SU-DHL-6 (cell line): ENCODE results near the gene LIPH.
"Not testable (repeated sequence)": the region's sequence is repeated elsewhere in the genome, so short reads cannot be mapped to it uniquely, and the experiment has no call there.

Source experiments
- H2AFZ ChIP-seq: fragments of 200-600 bp; sonication (generic); 2 replicates; pipeline ENCODE4 v1.6.1; 2014; ENCODE audit warnings: low read depth, mild to moderate bottlenecking, moderate library complexity, mixed read lengths, antibody characterized with exemption, low read length; ENCODE audit not compliant: severe bottlenecking
- H3F3A ChIP-seq: fragments of 200-600 bp; shearing (Covaris generic); 2 replicates; pipeline ENCODE4 v1.6.0; 2016; ENCODE audit warnings: antibody characterized with exemption, mild to moderate bottlenecking; ENCODE audit not compliant: insufficient read depth
- H3K27ac ChIP-seq: fragments of 200-600 bp; sonication (generic); 2 replicates; pipeline ENCODE4 v1.5.1; 2016; ENCODE audit warnings: low read depth, mild to moderate bottlenecking, low read length, moderate library complexity, mixed read lengths
- H3K27me3 ChIP-seq: fragments of 200-600 bp; sonication (generic), shearing (Covaris generic); 2 replicates; pipeline ENCODE4 v1.6.0; 2014; ENCODE audit warnings: mild to moderate bottlenecking, low read length
- H3K36me3 ChIP-seq: fragments of 200-600 bp; sonication (generic); 2 replicates; pipeline ENCODE4 v1.6.1; 2014; ENCODE audit warnings: mild to moderate bottlenecking, low read length, mixed read lengths
- H3K4me2 ChIP-seq: fragments of 300-600, 200-600 bp; shearing (Covaris generic), sonication (generic); 2 replicates; pipeline ENCODE4 v1.6.0; 2014; ENCODE audit warnings: low read length, low read depth, mild to moderate bottlenecking; ENCODE audit not compliant: poor library complexity, severe bottlenecking
- H3K4me3 ChIP-seq: fragments of 200-600 bp; sonication (generic); 2 replicates; pipeline ENCODE4 v1.5.1; 2014; ENCODE audit warnings: antibody characterized with exemption, low read length, mild to moderate bottlenecking, mixed read lengths; ENCODE audit not compliant: insufficient read depth, poor library complexity, severe bottlenecking
- H3K79me2 ChIP-seq: fragments of 200-600 bp; sonication (generic); 2 replicates; pipeline ENCODE4 v1.6.1; 2014; ENCODE audit warnings: mild to moderate bottlenecking, low read length, moderate library complexity; ENCODE audit not compliant: insufficient read depth
- H3K9ac ChIP-seq: fragments of 200-600 bp; sonication (generic); 2 replicates; pipeline ENCODE4 v1.7.0; 2014; ENCODE audit warnings: mild to moderate bottlenecking, low read length
- H3K9me2 ChIP-seq: fragments of 200-600 bp; sonication (generic); replicated peaks from 2 replicates; pipeline ENCODE4 v1.6.1; 2014; ENCODE audit warnings: low read length; ENCODE audit not compliant: insufficient read depth
- H3K9me3 ChIP-seq: fragments of 200-600 bp; sonication (generic); 2 replicates; pipeline ENCODE4 v1.6.1; 2014; ENCODE audit warnings: low read length, mixed read lengths; ENCODE audit not compliant: insufficient read depth
- H4K20me1 ChIP-seq: fragments of 200-600 bp; sonication (generic); 2 replicates; pipeline ENCODE4 v1.6.1; 2014; ENCODE audit warnings: low read depth, mild to moderate bottlenecking, antibody characterized with exemption, low read length, moderate library complexity, mixed read lengths
- EZH2phosphoT487 ChIP-seq: fragments of 200-600 bp; sonication (generic), shearing (Covaris generic); conservative IDR thresholded peaks from 2 replicates; pipeline ENCODE4 v1.6.1; 2018; ENCODE audit warnings: mild to moderate bottlenecking, antibody characterized with exemption, low read length, moderate library complexity, mixed read lengths
- TF ChIP-seq, protein P1 (sequence below): fragments of 200-600 bp; sonication (generic); IDR thresholded peaks from one replicate; pipeline ENCODE4 v1.5.1; 2017; ENCODE audit warnings: antibody characterized with exemption, mild to moderate bottlenecking, low read length, moderate library complexity; ENCODE audit not compliant: insufficient read depth, poor library complexity, severe bottlenecking

The LIPH gene

DNA sequence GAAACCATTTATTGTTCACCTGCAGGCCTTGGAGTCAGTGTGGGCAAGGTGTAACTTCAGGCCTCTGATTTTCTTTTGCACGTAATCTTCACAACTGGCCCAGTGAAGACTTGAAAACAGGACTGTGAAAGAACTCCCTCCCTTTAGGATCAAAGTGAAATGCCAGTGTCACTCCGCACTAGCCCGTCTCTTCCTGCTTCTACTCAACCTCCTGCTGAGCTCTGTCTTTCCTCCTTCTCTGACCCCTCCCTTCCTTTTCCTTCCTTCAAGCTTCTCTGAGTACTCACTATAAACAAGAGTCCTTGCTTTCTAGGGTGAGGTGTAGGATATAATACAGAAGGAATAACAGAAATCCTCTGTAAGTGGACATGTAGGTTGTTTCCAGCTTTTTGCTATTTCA, 82.1 kb downstream of the LIPH start:
- no peaks in the 10 kb centered on the region for H3K9me2 ChIP-seq
- H3K27me3 ChIP-seq = no peaks in the 10 kb centered on the region
- no peaks in the 10 kb centered on the region for H3K9me3 ChIP-seq
- no peak overlapping the region for H3K4me3 ChIP-seq
- H3K9ac ChIP-seq = no peak overlapping the region
- no peak overlapping the region for H3K4me2 ChIP-seq
- no peak overlapping the region for H3K27ac ChIP-seq
- no peaks in the 10 kb centered on the region for H3K79me2 ChIP-seq
- no peaks in the 10 kb centered on the region for H4K20me1 ChIP-seq
- H3F3A ChIP-seq = no peaks in the 10 kb centered on the region
- no peak overlapping the region for H2AFZ ChIP-seq
- TF ChIP-seq EZH2phosphoT487 = no peak
- TF ChIP-seq, protein P1, sequence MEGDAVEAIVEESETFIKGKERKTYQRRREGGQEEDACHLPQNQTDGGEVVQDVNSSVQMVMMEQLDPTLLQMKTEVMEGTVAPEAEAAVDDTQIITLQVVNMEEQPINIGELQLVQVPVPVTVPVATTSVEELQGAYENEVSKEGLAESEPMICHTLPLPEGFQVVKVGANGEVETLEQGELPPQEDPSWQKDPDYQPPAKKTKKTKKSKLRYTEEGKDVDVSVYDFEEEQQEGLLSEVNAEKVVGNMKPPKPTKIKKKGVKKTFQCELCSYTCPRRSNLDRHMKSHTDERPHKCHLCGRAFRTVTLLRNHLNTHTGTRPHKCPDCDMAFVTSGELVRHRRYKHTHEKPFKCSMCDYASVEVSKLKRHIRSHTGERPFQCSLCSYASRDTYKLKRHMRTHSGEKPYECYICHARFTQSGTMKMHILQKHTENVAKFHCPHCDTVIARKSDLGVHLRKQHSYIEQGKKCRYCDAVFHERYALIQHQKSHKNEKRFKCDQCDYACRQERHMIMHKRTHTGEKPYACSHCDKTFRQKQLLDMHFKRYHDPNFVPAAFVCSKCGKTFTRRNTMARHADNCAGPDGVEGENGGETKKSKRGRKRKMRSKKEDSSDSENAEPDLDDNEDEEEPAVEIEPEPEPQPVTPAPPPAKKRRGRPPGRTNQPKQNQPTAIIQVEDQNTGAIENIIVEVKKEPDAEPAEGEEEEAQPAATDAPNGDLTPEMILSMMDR = no peak
- H3K36me3 ChIP-seq = no peaks in the 10 kb centered on the region

DNA sequence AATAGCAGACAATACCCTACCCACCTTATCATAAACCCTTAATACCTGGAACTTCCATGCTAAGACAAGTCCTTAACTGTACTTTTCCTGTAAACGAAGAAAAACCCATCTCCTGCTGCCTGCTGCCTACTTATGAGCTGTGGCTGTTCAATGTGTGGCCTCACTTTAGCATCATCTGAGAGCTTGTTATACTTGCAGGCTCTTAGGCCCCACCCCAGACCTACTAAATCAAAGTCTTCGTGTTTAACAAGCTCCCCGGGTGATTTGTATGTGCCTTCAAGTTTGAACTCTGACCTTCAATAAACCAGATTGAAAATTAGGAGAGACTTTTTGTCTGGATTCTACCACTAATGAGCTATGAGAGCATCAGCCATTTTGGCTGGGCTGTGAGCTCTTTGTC, 82.8 kb downstream of the LIPH start:
- no peaks in the 10 kb centered on the region for H3K36me3 ChIP-seq
- H3K79me2 ChIP-seq = no peaks in the 10 kb centered on the region
- no peaks in the 10 kb centered on the region for H3K9me3 ChIP-seq
- H2AFZ ChIP-seq = no peak overlapping the region
- no peaks in the 10 kb centered on the region for H3F3A ChIP-seq
- H3K27me3 ChIP-seq = no peaks in the 10 kb centered on the region
- H3K9me2 ChIP-seq = no peaks in the 10 kb centered on the region
- TF ChIP-seq EZH2phosphoT487 = no peak
- TF ChIP-seq, protein P1 = no peak
- H3K27ac ChIP-seq = no peak overlapping the region
- no peak overlapping the region for H3K4me2 ChIP-seq
- no peak overlapping the region for H3K9ac ChIP-seq
- no peak overlapping the region for H3K4me3 ChIP-seq
- H4K20me1 ChIP-seq = no peaks in the 10 kb centered on the region

DNA sequence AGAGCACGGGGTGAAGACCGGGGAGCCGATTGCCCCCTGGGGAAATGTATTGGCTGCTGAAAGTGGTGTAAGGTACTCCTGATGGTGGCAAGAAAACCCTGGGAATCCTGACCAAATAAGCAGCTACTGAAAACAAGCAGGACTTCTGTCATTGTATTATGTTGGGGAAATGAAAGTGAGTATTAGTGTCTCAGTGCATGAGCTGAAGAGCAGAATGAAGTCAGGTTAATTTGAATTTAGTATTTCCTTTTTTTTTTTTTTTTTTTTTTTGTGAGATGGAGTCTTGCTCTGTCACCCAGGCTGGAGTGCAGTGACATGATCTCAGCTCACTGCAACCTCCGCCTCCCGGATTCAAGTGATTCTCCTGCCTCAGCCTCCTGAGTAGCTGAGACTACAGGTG, 86.3 kb downstream of the LIPH start:
- H3K4me3 ChIP-seq, H3K27ac ChIP-seq, H3K9ac ChIP-seq, H3K4me2 ChIP-seq, H3K9me3 ChIP-seq, H3K9me2 ChIP-seq, H2AFZ ChIP-seq, H3K36me3 ChIP-seq, H3F3A ChIP-seq, H3K27me3 ChIP-seq, H3K79me2 ChIP-seq, H4K20me1 ChIP-seq: not testable (repeated sequence)

DNA sequence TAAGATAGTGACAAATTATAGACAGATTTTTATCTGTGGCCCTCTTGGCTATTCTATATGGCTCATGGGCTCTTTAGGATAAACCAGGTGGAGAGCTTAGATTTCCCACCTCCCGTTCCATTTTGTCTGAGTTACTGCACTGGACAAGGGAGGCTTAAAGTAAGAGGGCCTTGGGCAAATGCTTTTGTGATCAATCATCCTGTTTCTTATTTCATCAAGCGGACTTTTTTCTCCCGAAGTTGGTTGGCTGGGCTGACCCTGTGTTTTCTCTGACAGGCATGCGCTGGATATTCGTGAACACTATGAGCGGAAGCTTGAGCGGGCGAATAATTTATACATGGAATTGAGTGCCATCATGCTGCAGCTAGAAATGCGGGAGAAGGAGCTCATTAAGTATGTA, 86.9 kb downstream of the LIPH start:
- Histone ChIP-seq H4K20me1 (no peaks in the 10 kb centered on the region), H3K9me2 (no peaks in the 10 kb centered on the region), H3K36me3 (no peaks in the 10 kb centered on the region), H2AFZ (no peak overlapping the region), H3K27ac (no peak overlapping the region), H3K9me3 (no peaks in the 10 kb centered on the region), H3K79me2 (no peaks in the 10 kb centered on the region), H3F3A (no peaks in the 10 kb centered on the region), H3K4me3 (no peak overlapping the region), H3K27me3 (no peaks in the 10 kb centered on the region), H3K4me2 (no peak overlapping the region), H3K9ac (no peak overlapping the region)
- no peak for TF ChIP-seq EZH2phosphoT487
- TF ChIP-seq, protein P1 = no peak
